ENCODE data around the gene CLDN2.
"Not testable (repeated sequence)": the region's sequence is repeated elsewhere in the genome, so short reads cannot be mapped to it uniquely, and the experiment has no call there.

Gene CLDN2

GRCh38 chrX:106950381-106950780, 30.2 kb downstream of the CLDN2 start:
- H3K4me3 ChIP-seq (ENCODE audit: low read length), result no peak overlapping the region
- no peaks in the 10 kb centered on the region for H3K27me3 ChIP-seq (ENCODE audit: control insufficient read depth, insufficient read depth, low read length)
- no peak overlapping the region for H3K9ac ChIP-seq (ENCODE audit: low read length)
- no peaks in the 10 kb centered on the region for H3K4me1 ChIP-seq (ENCODE audit: control insufficient read depth, insufficient read depth, low read length)
- no peaks in the 10 kb centered on the region for H3K36me3 ChIP-seq (ENCODE audit: control insufficient read depth, insufficient read depth, low read length)
- no peaks in the 10 kb centered on the region for H3K9me3 ChIP-seq (ENCODE audit: control insufficient read depth, low read length)

- H3K36me3 ChIP-seq (ENCODE audit: control insufficient read depth, insufficient read depth, low read length), result no peaks in the 10 kb centered on the region
- H3K4me1 ChIP-seq (ENCODE audit: control insufficient read depth, insufficient read depth, low read length), result no peaks in the 10 kb centered on the region
- no peaks in the 10 kb centered on the region for H3K9me3 ChIP-seq (ENCODE audit: control insufficient read depth, low read length)
- no peak overlapping the region for H3K4me3 ChIP-seq (ENCODE audit: low read length)
- H3K9ac ChIP-seq (ENCODE audit: low read length), result no peak overlapping the region
- no peaks in the 10 kb centered on the region for H3K27me3 ChIP-seq (ENCODE audit: control insufficient read depth, insufficient read depth, low read length)
Observed at GRCh38 chrX:106951230-106951629, 31.0 kb downstream of the CLDN2 start.

DNA sequence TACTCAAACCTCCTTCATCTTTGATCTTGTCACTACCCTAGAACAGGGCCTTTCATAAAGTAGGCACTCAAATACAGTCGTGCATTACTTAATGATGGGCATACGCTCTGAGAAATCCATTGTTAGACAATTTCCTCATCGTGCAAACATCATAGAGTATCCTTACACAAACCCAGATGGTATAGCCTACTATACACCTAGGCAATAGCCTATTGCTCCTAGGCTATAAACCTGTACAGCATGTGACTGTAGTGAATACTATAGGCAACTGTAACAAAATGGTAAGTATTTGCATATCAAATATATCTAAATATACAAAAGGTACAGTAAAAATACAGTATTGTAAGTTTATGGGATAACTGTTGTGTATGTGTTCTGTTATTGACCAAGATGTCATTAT, 31.9 kb downstream of the CLDN2 start:
- Histone ChIP-seq H3K9me3 (ENCODE audit: control insufficient read depth, low read length) (no peaks in the 10 kb centered on the region), H3K4me3 (ENCODE audit: low read length) (no peak overlapping the region)

GRCh38 chrX:106952538-106952937, 32.3 kb downstream of the CLDN2 start:
- no peaks in the 10 kb centered on the region for H3K9me3 ChIP-seq (ENCODE audit: control insufficient read depth, low read length)
- no peaks in the 10 kb centered on the region for H3K36me3 ChIP-seq (ENCODE audit: control insufficient read depth, insufficient read depth, low read length)
- H3K9ac ChIP-seq (ENCODE audit: low read length), result no peak overlapping the region
- no peak overlapping the region for H3K4me3 ChIP-seq (ENCODE audit: low read length)
- no peaks in the 10 kb centered on the region for H3K4me1 ChIP-seq (ENCODE audit: control insufficient read depth, insufficient read depth, low read length)
- H3K27me3 ChIP-seq (ENCODE audit: control insufficient read depth, insufficient read depth, low read length), result no peaks in the 10 kb centered on the region

More for the DNA sequence above, 31.9 kb downstream of the CLDN2 start:
- Histone ChIP-seq H3K9ac (ENCODE audit: low read length) (no peak overlapping the region), H3K36me3 (ENCODE audit: control insufficient read depth, insufficient read depth, low read length) (no peaks in the 10 kb centered on the region), H3K27me3 (ENCODE audit: control insufficient read depth, insufficient read depth, low read length) (no peaks in the 10 kb centered on the region), H3K4me1 (ENCODE audit: control insufficient read depth, insufficient read depth, low read length) (no peaks in the 10 kb centered on the region)

- Histone ChIP-seq H3K9ac (ENCODE audit: low read length) (no peak overlapping the region), H3K36me3 (ENCODE audit: control insufficient read depth, insufficient read depth, low read length) (no peaks in the 10 kb centered on the region), H3K9me3 (ENCODE audit: control insufficient read depth, low read length) (no peaks in the 10 kb centered on the region), H3K27me3 (ENCODE audit: control insufficient read depth, insufficient read depth, low read length) (no peaks in the 10 kb centered on the region), H3K4me3 (ENCODE audit: low read length) (no peak overlapping the region), H3K4me1 (ENCODE audit: control insufficient read depth, insufficient read depth, low read length) (no peaks in the 10 kb centered on the region)
Observed at GRCh38 chrX:106952988-106953387, 32.8 kb downstream of the CLDN2 start.

DNA sequence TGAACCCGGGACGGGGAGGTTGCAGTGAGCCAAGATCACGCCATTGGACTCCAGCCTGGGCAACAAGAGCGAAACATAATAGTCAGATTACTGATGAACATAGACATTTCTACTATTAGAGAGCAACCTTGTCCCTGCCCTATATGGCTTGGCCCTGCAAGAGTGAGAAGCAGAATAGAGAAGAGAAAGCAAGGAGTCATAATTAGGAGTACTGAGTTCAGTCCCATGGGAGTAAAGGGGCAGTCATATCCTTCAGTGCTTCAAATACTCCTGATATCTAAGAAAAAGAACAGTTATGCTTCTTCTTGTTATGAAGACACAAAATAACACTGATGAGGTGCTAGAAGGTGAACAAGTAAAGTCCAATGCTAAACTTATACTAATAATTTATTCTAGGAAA, 33.8 kb downstream of the CLDN2 start:
- H3K9ac ChIP-seq (ENCODE audit: low read length), result no peak overlapping the region
- H3K4me3 ChIP-seq (ENCODE audit: low read length), result no peak overlapping the region
- no peaks in the 10 kb centered on the region for H3K4me1 ChIP-seq (ENCODE audit: control insufficient read depth, insufficient read depth, low read length)
- no peaks in the 10 kb centered on the region for H3K36me3 ChIP-seq (ENCODE audit: control insufficient read depth, insufficient read depth, low read length)
- H3K9me3 ChIP-seq (ENCODE audit: control insufficient read depth, low read length), result no peaks in the 10 kb centered on the region
- no peaks in the 10 kb centered on the region for H3K27me3 ChIP-seq (ENCODE audit: control insufficient read depth, insufficient read depth, low read length)

- Histone ChIP-seq H3K27me3 (ENCODE audit: control insufficient read depth, insufficient read depth, low read length) (no peaks in the 10 kb centered on the region), H3K4me1 (ENCODE audit: control insufficient read depth, insufficient read depth, low read length) (no peaks in the 10 kb centered on the region), H3K9ac (ENCODE audit: low read length) (no peak overlapping the region), H3K9me3 (ENCODE audit: control insufficient read depth, low read length) (no peaks in the 10 kb centered on the region), H3K4me3 (ENCODE audit: low read length) (no peak overlapping the region), H3K36me3 (ENCODE audit: control insufficient read depth, insufficient read depth, low read length) (no peaks in the 10 kb centered on the region)
Observed at GRCh38 chrX:106955004-106955772, 35.0 kb downstream of the CLDN2 start.

GRCh38 chrX:106957856-106958255, 37.7 kb downstream of the CLDN2 start:
- Histone ChIP-seq H3K9me3 (ENCODE audit: control insufficient read depth, low read length) (no peaks in the 10 kb centered on the region), H3K36me3 (ENCODE audit: control insufficient read depth, insufficient read depth, low read length) (no peaks in the 10 kb centered on the region), H3K27me3 (ENCODE audit: control insufficient read depth, insufficient read depth, low read length) (no peaks in the 10 kb centered on the region), H3K9ac (ENCODE audit: low read length) (no peak overlapping the region), H3K4me3 (ENCODE audit: low read length) (no peak overlapping the region), H3K4me1 (ENCODE audit: control insufficient read depth, insufficient read depth, low read length) (no peaks in the 10 kb centered on the region)

DNA sequence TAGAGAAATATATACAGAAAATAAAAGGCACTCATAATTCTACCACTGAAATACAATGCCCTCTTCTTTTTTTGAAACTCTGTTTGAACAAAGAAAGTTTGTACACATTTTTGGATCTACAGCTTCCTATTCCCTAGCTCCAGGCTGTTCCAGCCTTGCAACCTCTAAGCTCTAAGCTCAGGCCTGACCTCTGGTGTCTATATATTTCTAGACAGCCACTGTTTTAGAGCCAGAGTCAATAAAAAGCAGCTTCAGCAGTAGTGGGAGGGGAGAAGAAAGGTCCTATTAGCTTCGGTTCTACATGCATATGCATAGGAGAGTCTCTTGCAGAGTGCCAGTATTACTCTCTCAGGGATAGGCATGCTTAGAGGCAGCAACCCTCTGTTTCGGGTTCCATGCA, 39.7 kb downstream of the CLDN2 start:
- Histone ChIP-seq H3K36me3 (ENCODE audit: control insufficient read depth, insufficient read depth, low read length) (no peaks in the 10 kb centered on the region), H3K9ac (ENCODE audit: low read length) (no peak overlapping the region), H3K4me1 (ENCODE audit: control insufficient read depth, insufficient read depth, low read length) (no peaks in the 10 kb centered on the region), H3K4me3 (ENCODE audit: low read length) (no peak overlapping the region), H3K9me3 (ENCODE audit: control insufficient read depth, low read length) (no peaks in the 10 kb centered on the region), H3K27me3 (ENCODE audit: control insufficient read depth, insufficient read depth, low read length) (no peaks in the 10 kb centered on the region)

DNA sequence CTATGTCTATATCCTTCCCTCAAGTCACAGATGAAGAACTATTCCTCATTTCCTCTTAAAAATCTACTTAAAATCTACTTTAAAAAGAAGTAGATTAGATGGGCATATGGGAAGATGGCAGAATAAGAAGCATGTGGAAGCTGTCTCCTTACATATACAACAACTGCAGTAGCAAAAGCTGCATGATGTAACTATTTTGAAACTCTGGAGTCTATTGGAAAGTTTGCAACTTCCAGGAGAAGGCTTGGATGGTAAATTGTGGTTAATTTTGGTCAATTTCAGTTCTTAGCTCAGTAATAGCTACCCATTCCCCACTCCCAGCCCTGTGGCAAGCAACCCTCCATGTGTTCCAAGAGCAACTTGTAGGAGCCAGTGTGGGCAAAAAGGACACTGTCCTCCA, 42.9 kb downstream of the CLDN2 start:
- Histone ChIP-seq H3K27me3 (ENCODE audit: control insufficient read depth, insufficient read depth, low read length) (no peaks in the 10 kb centered on the region), H3K9ac (ENCODE audit: low read length) (no peak overlapping the region), H3K4me3 (ENCODE audit: low read length) (no peak overlapping the region), H3K9me3 (ENCODE audit: control insufficient read depth, low read length) (no peaks in the 10 kb centered on the region), H3K36me3 (ENCODE audit: control insufficient read depth, insufficient read depth, low read length) (no peaks in the 10 kb centered on the region), H3K4me1 (ENCODE audit: control insufficient read depth, insufficient read depth, low read length) (no peaks in the 10 kb centered on the region)

GRCh38 chrX:106964290-106964689, 44.1 kb downstream of the CLDN2 start:
- Histone ChIP-seq H3K27me3 (ENCODE audit: control insufficient read depth, insufficient read depth, low read length) (no peaks in the 10 kb centered on the region), H3K9ac (ENCODE audit: low read length) (no peak overlapping the region), H3K4me3 (ENCODE audit: low read length) (no peak overlapping the region)

GRCh38 chrX:106966547-106966946, 46.3 kb downstream of the CLDN2 start:
- H3K27me3 ChIP-seq (ENCODE audit: control insufficient read depth, insufficient read depth, low read length); H3K4me3 ChIP-seq (ENCODE audit: low read length); H3K36me3 ChIP-seq (ENCODE audit: control insufficient read depth, insufficient read depth, low read length); H3K9ac ChIP-seq (ENCODE audit: low read length); H3K9me3 ChIP-seq (ENCODE audit: control insufficient read depth, low read length); H3K4me1 ChIP-seq (ENCODE audit: control insufficient read depth, insufficient read depth, low read length): not testable (repeated sequence)

More at GRCh38 chrX:106964290-106964689, 44.1 kb downstream of the CLDN2 start:
- Histone ChIP-seq H3K9me3 (ENCODE audit: control insufficient read depth, low read length) (no peaks in the 10 kb centered on the region), H3K36me3 (ENCODE audit: control insufficient read depth, insufficient read depth, low read length) (no peaks in the 10 kb centered on the region), H3K4me1 (ENCODE audit: control insufficient read depth, insufficient read depth, low read length) (no peaks in the 10 kb centered on the region)

- H3K4me1 ChIP-seq (ENCODE audit: control insufficient read depth, insufficient read depth, low read length), result no peaks in the 10 kb centered on the region
- no peak overlapping the region for H3K9ac ChIP-seq (ENCODE audit: low read length)
- no peaks in the 10 kb centered on the region for H3K27me3 ChIP-seq (ENCODE audit: control insufficient read depth, insufficient read depth, low read length)
- no peaks in the 10 kb centered on the region for H3K9me3 ChIP-seq (ENCODE audit: control insufficient read depth, low read length)
- H3K36me3 ChIP-seq (ENCODE audit: control insufficient read depth, insufficient read depth, low read length), result no peaks in the 10 kb centered on the region
- no peak overlapping the region for H3K4me3 ChIP-seq (ENCODE audit: low read length)
Observed at GRCh38 chrX:106972896-106973295, 52.7 kb downstream of the CLDN2 start.
